Endodermal cell (in vitro differentiated cells): Measurements from ENCODE around the gene MN1. TPM values are rescaled to one million over a fixed set of nuclear protein-coding genes. Genes with fewer than 3 reads are reported as not detected.

ENCODE experiments used
- DNase-seq: peaks from one replicate; pipeline ENCODE4 v3.0.0-alpha.2; 2017
- H3K27ac ChIP-seq: 2 replicates; pipeline ENCODE4 v1.5.1; 2013; ENCODE audit warnings: mild to moderate bottlenecking, low read depth, low read length, moderate library complexity
- H3K27me3 ChIP-seq: 2 replicates; pipeline ENCODE4 v1.6.1; 2013; ENCODE audit warnings: mild to moderate bottlenecking, low read length, moderate library complexity; ENCODE audit not compliant: insufficient read depth, control insufficient read depth, poor library complexity, severe bottlenecking
- H3K36me3 ChIP-seq: 2 replicates; pipeline ENCODE4 v1.7.0; 2013; ENCODE audit warnings: mild to moderate bottlenecking, low read length, moderate library complexity; ENCODE audit not compliant: control insufficient read depth, insufficient read depth
- H3K4me1 ChIP-seq: one replicate; pipeline ENCODE4 v1.7.0; 2013; ENCODE audit warnings: low read length; ENCODE audit not compliant: control insufficient read depth, insufficient read depth
- H3K4me3 ChIP-seq: 2 replicates; pipeline ENCODE4 v1.5.1; 2013; ENCODE audit warnings: mild to moderate bottlenecking, low read length, moderate library complexity
- H3K9ac ChIP-seq: 2 replicates; pipeline ENCODE4 v1.6.1; 2013; ENCODE audit warnings: mild to moderate bottlenecking, low read length, moderate library complexity; ENCODE audit not compliant: poor library complexity, severe bottlenecking; ENCODE audit errors: extremely low read depth
- H3K9me3 ChIP-seq: 2 replicates; pipeline ENCODE4 v1.6.1; 2013; ENCODE audit warnings: mild to moderate bottlenecking, low read length, moderate library complexity; ENCODE audit not compliant: control insufficient read depth
- H3K27ac Mint-ChIP-seq: 2 replicates; pipeline ENCODE4 v1.8.0; 2020; ENCODE audit warnings: mixed read lengths
- H3K27me3 Mint-ChIP-seq: 2 replicates; pipeline ENCODE4 v1.8.0; 2021; ENCODE audit warnings: mild to moderate bottlenecking, mixed read lengths; ENCODE audit not compliant: insufficient read depth
- H3K36me3 Mint-ChIP-seq: 2 replicates; pipeline ENCODE4 v1.8.0; 2020; ENCODE audit warnings: low read depth, mixed read lengths
- H3K4me1 Mint-ChIP-seq: 2 replicates; pipeline ENCODE4 v1.8.0; 2020; ENCODE audit warnings: mixed read lengths
- H3K4me3 Mint-ChIP-seq: 2 replicates; pipeline ENCODE4 v1.8.0; 2020; ENCODE audit warnings: mild to moderate bottlenecking, moderate library complexity, mixed read lengths
- H3K9me3 Mint-ChIP-seq: 2 replicates; pipeline ENCODE4 v1.8.0; 2020; ENCODE audit warnings: mild to moderate bottlenecking, mixed read lengths
- WGBS, 2 experiments: methylation state at CpG; one replicate each; pipeline versions ENCODE4 v1.1.5 to v1.1.7; 2013; ENCODE audit warnings: missing lambda C conversion rate in 2 of 2, mixed read lengths in 1 of 2; ENCODE audit not compliant: insufficient coverage in 1 of 2, insufficient read length in 1 of 2; 5-methylcytosine and 5-hydroxymethylcytosine counted together
- total RNA-seq, 2 donors: library from RNA; stranded (reverse); fragmentation: NEBNext Ultra II Directional in 1 of 2; extraction: Animal tissue kit (Norgen Biotek cat#: 25700) in 1 of 2; gene quantifications; 2 replicates in 1 of 2; 3 replicates in 1 of 2; pipeline ENCODE4 v1.2.1, GENCODE V29; 2021
- TF ChIP-seq, protein P1 (sequence below): fragments of 200-600 bp; sonication (generic); conservative IDR thresholded peaks from 2 replicates; pipeline ENCODE4 v1.5.0; 2021; ENCODE audit warnings: antibody characterized with exemption, mild to moderate bottlenecking

MN1 gene
- total RNA-seq, 2 donors from 2014 or later, result 4.4 to 17.8 TPM

DNA sequence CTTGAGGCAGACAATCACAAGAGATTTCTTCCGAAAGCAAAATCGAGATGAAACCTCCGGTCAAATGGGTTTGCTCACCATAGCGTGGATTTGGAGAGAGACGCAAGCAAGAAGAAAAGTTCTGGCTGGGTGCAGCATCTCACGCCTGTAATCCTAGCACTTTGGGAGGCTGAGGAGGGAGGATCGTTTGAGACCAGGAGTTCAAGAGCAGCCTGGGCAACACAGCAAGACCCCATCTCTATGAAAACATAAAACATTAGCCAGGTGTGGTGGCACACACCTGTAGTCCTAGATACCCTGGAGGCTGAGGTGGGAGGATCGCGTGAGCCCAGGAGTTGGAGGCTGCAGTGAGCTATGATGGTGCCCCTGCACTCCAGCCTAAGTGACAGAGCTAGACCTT, 24.4 kb downstream of the MN1 start:
- Histone ChIP-seq H3K27me3 (no peaks in the 10 kb centered on the region), H3K4me1 (peaks cover 4% of the 10 kb centered on the region), H3K9ac (no peak overlapping the region), H3K36me3 (no peaks in the 10 kb centered on the region), H3K27ac (peak overlapping the region; percentile 90), H3K9me3 (no peaks in the 10 kb centered on the region), H3K4me3 (no peak overlapping the region)
- Mint-ChIP-seq H3K4me3 (no peak overlapping the region), H3K9me3 (peaks cover 9% of the 10 kb centered on the region), H3K27me3 (no peaks in the 10 kb centered on the region), H3K4me1 (peaks cover 28% of the 10 kb centered on the region), H3K36me3 (peaks cover 18% of the 10 kb centered on the region), H3K27ac (no peak overlapping the region)
- TF ChIP-seq, protein P1, sequence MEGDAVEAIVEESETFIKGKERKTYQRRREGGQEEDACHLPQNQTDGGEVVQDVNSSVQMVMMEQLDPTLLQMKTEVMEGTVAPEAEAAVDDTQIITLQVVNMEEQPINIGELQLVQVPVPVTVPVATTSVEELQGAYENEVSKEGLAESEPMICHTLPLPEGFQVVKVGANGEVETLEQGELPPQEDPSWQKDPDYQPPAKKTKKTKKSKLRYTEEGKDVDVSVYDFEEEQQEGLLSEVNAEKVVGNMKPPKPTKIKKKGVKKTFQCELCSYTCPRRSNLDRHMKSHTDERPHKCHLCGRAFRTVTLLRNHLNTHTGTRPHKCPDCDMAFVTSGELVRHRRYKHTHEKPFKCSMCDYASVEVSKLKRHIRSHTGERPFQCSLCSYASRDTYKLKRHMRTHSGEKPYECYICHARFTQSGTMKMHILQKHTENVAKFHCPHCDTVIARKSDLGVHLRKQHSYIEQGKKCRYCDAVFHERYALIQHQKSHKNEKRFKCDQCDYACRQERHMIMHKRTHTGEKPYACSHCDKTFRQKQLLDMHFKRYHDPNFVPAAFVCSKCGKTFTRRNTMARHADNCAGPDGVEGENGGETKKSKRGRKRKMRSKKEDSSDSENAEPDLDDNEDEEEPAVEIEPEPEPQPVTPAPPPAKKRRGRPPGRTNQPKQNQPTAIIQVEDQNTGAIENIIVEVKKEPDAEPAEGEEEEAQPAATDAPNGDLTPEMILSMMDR, result no peak
- no peak for DNase-seq
- 86 to 91% methylated on average over 9 of the region's 9 CpGs for WGBS, 2 experiments

DNA sequence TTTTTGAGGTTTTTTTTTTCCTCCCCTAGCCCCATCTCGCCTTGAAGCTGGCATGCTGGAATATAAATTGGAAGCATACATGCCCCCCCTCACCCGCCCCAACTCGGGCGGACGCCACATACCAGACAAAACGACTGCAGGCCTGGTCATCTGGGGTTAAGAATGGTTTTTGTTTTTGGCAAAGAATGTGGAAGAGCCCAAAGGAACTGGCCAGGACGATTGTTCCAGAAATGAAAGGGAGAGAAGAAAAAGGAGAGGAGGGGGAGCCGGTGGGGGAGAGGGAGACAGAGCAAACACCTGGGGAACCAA, 25.0 kb downstream of the MN1 start:
- peak overlapping the region; percentile 42 for H3K27ac Mint-ChIP-seq
- TF ChIP-seq, protein P1, result no peak
- 15 to 54% methylated on average over 3 to 8 of the region's 8 CpGs for WGBS, 2 experiments

DNA sequence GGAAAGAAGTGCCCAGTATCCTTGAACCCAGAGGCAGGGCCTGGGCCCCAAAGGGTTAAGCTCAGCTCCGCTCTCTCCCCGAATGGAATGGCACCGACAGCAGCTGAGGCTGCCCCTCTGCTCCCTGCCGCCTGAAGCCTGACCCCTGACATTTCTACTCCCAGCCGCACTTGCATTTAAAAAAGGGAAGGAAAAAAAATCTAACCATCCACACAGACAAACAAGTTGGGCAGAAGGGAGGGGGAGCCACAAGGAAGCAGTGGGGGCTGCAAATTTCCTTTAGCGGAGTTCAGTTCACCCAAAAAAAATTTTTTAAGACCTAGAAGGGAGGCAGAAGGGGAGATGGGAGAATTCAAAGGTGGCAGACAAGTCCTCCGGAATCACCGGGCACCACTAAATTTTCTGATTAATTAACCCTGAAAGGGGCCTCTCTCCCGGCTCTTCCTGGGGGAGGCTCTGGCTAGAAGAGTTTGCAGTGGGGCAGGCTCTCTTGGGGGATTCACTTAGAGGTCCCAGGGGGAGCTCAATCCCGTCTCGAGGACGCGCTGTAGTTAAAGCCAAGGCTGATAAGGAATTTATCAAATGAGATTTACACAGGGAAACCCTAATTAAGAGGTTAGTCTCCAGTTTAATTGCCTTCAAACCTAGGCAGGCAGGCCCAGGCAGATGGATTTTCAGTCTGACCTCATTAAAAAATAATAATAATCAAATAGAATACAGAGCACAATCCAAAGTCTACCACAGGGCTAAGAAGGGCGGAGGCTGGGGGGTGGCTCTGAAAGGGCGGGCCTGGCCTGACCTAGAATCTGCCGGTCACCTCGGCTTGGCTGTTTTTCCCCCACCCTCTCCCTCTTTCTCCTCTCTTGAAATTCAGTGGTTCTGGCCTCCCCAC, 25.6 kb downstream of the MN1 start:
- peak overlapping the region; percentile 42 for H3K27ac Mint-ChIP-seq
- no peaks in the 10 kb centered on the region for H3K9me3 ChIP-seq
- DNase-seq, result peak; percentile 73
- H3K27me3 ChIP-seq, result no peaks in the 10 kb centered on the region
- H3K4me1 ChIP-seq, result peaks cover 4% of the 10 kb centered on the region
- peaks cover 28% of the 10 kb centered on the region for H3K4me1 Mint-ChIP-seq
- no peaks in the 10 kb centered on the region for H3K27me3 Mint-ChIP-seq
- peak overlapping the region; percentile 38 for H3K9ac ChIP-seq
- H3K36me3 ChIP-seq, result no peaks in the 10 kb centered on the region
- H3K4me3 Mint-ChIP-seq, result peak overlapping the region; percentile 8
- H3K27ac ChIP-seq, result peak overlapping the region; percentile 90
- WGBS, 2 experiments, result 18 to 32% methylated on average over 11 to 17 of the region's 17 CpGs
- peaks cover 7% of the 10 kb centered on the region for H3K9me3 Mint-ChIP-seq
- peak overlapping the region; percentile 43 for H3K4me3 ChIP-seq
- H3K36me3 Mint-ChIP-seq, result peaks cover 10% of the 10 kb centered on the region
- TF ChIP-seq, protein P1, result no peak

More for the DNA sequence above, 25.0 kb downstream of the MN1 start:
- DNase-seq, result no peak
- Mint-ChIP-seq H3K4me3 (no peak overlapping the region), H3K4me1 (peaks cover 28% of the 10 kb centered on the region), H3K36me3 (peaks cover 16% of the 10 kb centered on the region), H3K9me3 (peaks cover 9% of the 10 kb centered on the region), H3K27me3 (no peaks in the 10 kb centered on the region)
- Histone ChIP-seq H3K4me3 (no peak overlapping the region), H3K4me1 (peaks cover 4% of the 10 kb centered on the region), H3K9ac (no peak overlapping the region), H3K27me3 (no peaks in the 10 kb centered on the region), H3K9me3 (no peaks in the 10 kb centered on the region), H3K36me3 (no peaks in the 10 kb centered on the region), H3K27ac (peak overlapping the region; percentile 90)
